Measurements from ENCODE around the gene IL3RA.
"Not testable (repeated sequence)": the region's sequence is repeated elsewhere in the genome, so short reads cannot be mapped to it uniquely, and the experiment has no call there.

Gene IL3RA

GRCh38 chrX:1332433-1332832, 4.2 kb upstream of the IL3RA start:
- DNase-seq = not testable (repeated sequence)

GRCh38 chrX:1334854-1335253, 1.7 kb upstream of the IL3RA start:
- DNase-seq = no peak

GRCh38 chrX:1336948-1337779, 579 bp downstream of the IL3RA start:
- DNase-seq = no peak

- no peak for DNase-seq
Measured at GRCh38 chrX:1341545-1342184, 5.1 kb downstream of the IL3RA start.

GRCh38 chrX:1349606-1350005, 13.0 kb downstream of the IL3RA start:
- not testable (repeated sequence) for DNase-seq

GRCh38 chrX:1351981-1352714, 15.6 kb downstream of the IL3RA start:
- no peak for DNase-seq

- no peak for DNase-seq
Measured at GRCh38 chrX:1354036-1355019, 17.7 kb downstream of the IL3RA start.

- no peak for DNase-seq
Measured at GRCh38 chrX:1355131-1356046, 18.8 kb downstream of the IL3RA start.

- DNase-seq = no peak
Measured at GRCh38 chrX:1357993-1358392, 21.4 kb downstream of the IL3RA start.

- DNase-seq = no peak
Measured at GRCh38 chrX:1358793-1359476, 22.4 kb downstream of the IL3RA start.

GRCh38 chrX:1359477-1359873, 22.9 kb downstream of the IL3RA start:
- DNase-seq = no peak

GRCh38 chrX:1360171-1360570, 23.6 kb downstream of the IL3RA start:
- no peak for DNase-seq

GRCh38 chrX:1361275-1361674, 24.7 kb downstream of the IL3RA start:
- no peak for DNase-seq

- no peak for DNase-seq
Measured at GRCh38 chrX:1361910-1362309, 25.3 kb downstream of the IL3RA start.

GRCh38 chrX:1366363-1366762, 29.8 kb downstream of the IL3RA start:
- not testable (repeated sequence) for DNase-seq

GRCh38 chrX:1368385-1368698, 31.8 kb downstream of the IL3RA start:
- no peak for DNase-seq

GRCh38 chrX:1378306-1378759, 41.7 kb downstream of the IL3RA start:
- no peak for DNase-seq

- DNase-seq = no peak
Measured at GRCh38 chrX:1380672-1381233, 44.2 kb downstream of the IL3RA start.

- DNase-seq = no peak
Measured at GRCh38 chrX:1384658-1385252, 48.2 kb downstream of the IL3RA start.
